ENCODE data around the gene CTSF.
"Not testable (repeated sequence)": the region's sequence is repeated elsewhere in the genome, so short reads cannot be mapped to it uniquely, and the experiment has no call there.

CTSF gene

DNA sequence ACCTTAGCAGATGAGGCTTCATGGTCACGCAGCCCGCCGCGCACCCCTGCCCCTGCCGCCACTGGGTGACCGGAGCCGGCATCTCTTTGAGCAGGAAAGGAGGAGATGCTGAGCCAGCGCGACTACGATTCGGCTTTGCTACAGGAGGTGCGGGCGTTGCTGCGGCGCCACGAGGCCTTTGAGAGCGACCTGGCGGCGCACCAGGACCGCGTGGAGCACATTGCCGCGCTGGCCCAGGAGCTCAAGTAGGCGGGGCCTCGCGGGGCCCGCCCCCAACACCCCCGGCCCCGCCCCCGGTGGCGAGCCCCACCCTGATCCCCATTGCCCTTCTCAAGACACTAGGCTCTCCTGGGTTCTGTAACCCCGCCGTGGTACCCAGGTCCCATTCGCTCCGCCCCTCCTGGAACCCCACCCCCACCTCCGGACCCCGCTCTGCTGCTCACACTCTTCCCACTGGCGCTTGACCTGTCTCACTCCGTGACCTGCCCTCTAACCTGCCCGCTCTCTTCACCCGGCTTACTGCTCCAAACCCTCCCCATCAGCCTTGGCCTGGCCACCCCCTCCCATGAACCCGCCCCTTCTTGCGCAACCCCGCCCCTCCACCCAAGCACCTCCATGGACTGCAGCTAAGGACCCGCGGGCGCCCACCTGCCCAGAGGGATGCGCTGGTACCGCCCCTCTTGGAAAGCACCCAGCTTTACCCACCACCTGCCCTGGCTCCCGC is 9.1 kb downstream of the CTSF start:
- DNase-seq (ENCODE audit: low read depth), result no peak

- DNase-seq (ENCODE audit: low read depth), result no peak
Measured at GRCh38 chr11:66557733-66558326, 10.6 kb downstream of the CTSF start.

DNA sequence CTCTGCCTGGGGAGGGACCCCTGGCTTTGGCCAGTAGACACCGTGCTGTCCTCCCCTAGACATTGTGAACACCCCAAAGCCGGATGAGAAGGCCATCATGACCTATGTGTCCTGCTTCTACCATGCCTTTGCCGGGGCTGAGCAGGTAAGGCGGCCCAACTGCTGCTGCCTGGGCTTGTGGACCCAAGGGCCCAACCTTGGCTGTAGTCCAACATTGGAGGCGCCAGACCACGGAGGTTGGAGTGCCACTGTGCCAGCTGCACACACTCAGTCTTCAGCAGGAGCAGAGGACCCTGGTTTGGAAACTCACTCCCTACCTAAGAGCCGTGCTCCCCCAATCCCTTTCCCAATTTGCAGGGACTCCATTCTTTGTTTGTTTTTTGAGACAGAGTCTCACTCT is 12.3 kb downstream of the CTSF start:
- no peak for DNase-seq (ENCODE audit: low read depth)

GRCh38 chr11:66555416-66555815 is 13.0 kb downstream of the CTSF start:
- no peak for DNase-seq (ENCODE audit: low read depth)

DNA sequence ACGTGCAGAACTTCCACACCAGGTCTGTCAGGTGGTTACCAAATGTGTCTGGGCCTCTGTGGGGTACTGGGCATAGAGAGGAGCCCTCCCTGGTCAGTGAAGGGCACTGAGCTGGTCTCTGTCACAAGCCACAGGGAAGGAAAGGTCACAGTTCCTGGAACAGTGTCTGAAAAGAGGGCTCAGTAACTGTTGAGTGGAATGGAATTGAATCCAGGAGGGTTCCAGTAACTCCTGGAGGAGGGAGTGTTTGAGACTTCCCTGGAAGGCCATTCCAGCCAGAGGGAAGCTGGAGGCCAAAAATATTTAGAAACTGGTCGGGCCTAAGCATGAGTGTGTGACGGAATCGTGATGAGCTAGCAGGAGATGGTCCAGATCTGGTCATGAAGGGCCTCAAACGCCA is 13.8 kb downstream of the CTSF start:
- DNase-seq (ENCODE audit: low read depth), result no peak

GRCh38 chr11:66550887-66551286 is 17.5 kb downstream of the CTSF start:
- no peak for DNase-seq (ENCODE audit: low read depth)

DNA sequence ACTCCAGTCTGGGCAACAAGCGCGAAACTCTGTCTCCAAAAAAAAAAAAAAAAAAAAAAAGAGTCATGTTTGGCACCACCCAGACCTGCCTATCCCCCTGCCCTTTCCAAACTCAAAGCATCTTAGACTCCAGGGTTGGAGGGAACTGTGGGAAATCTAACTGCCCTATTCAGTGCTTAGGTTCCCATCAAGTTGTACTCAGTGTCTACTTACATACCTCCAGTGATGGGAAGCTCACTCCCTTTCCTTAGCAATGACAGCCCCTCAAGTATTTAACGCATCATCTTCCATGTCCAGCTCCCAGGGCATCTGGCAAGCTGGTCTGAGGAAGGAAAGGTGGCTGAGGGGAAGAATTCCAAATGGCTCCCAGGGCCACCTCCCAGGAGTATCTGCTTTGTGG is 18.7 kb downstream of the CTSF start:
- DNase-seq (ENCODE audit: low read depth), result no peak

DNA sequence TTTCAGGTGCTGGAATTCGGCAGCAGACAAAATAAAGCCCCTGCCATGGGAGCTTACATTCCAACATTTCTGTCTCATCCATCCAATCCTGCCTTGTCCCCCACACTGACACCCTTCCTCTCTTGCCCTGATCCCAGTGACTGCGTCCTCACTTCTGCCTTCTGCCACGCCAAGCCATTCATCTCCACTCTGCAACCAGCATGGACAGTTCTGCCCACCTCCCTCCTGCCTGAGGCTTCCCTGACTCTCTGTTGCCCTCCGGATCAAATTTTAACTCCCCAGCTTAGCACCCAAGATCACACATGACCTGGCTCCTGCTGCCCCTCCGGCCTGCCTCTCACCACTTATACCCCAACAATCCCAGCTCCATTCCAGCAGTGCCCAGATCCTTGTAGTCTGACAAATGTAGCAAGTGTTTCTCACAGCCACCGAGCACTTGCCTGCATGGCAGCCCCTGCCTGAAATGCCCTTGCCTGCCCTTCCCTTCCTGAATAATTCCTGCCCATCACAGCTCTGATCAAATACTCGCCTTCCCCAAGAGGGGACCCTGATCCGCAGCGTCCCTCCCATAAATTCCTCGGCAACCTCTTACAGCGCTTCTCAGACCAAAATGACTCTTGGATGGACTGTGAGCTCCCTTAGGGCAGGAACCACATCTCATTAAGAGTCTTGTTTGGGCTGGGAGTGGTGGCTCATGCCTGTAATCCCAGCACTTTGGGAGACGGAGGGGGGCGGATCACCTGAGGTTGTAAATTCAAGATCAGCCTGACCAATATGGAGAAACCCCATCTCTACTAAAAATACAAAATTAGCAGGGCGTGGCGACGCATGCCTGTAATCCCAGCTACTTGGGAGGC is 19.4 kb downstream of the CTSF start:
- DNase-seq (ENCODE audit: low read depth), result no peak

DNA sequence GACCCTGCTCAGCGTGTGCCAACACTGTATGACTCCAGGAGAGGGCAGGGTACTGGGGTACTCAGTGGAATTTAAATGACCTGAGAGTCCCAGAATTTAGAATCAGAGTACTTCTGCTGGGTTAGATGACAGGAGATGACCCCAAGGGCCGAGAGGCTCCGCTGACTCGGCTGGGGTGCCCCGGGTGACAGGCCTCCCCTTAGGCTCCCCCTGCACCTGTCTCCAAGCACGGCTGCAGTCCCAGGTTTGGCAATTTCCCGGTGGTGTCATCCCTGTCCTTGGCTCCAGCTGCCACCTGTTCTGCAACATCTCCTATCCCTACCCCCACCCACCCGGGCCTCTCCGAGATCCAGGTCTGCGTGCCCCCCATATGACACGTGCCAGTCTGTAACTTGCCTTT is 20.4 kb downstream of the CTSF start:
- no peak for DNase-seq (ENCODE audit: low read depth)

GRCh38 chr11:66547662-66548009 is 20.8 kb downstream of the CTSF start:
- DNase-seq (ENCODE audit: low read depth), result no peak

GRCh38 chr11:66546966-66547661 is 21.3 kb downstream of the CTSF start:
- DNase-seq (ENCODE audit: low read depth), result no peak

DNA sequence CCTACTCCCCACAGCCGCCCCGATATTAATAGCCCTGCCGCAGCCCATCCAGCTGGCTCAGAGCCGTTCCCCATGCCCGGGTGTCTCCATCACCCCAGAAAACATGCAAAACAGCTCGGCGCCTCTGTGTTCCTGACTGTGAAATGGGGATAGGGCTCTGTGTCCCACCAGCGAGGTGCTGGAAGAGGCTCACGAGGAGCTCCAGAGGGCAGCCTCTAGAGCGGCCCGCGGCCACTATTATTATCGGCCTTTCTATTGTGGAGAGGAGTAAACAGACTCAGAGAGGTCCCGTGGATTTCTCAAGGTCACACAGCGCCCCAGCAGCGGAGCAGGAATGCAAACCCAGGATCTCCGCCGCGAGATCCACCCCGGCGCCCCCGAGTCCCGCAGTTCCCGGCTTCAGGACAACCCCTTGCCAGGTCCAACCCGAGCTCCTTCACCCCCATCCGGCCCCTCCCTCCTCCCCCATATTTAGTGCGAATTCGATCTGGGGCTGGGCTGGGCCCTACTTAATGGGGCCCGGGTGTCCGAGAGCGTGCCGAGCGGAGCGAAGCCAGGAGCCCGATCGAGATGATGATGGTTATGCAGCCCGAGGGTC is 21.9 kb downstream of the CTSF start, which contains the start of gene ACTN3:
TSS of gene ACTN3 (plus strand) at position 536 of the 598 bp plus-strand sequence. CDS start at position 571, 35 bp downstream.
- DNase-seq (ENCODE audit: low read depth), result no peak

DNA sequence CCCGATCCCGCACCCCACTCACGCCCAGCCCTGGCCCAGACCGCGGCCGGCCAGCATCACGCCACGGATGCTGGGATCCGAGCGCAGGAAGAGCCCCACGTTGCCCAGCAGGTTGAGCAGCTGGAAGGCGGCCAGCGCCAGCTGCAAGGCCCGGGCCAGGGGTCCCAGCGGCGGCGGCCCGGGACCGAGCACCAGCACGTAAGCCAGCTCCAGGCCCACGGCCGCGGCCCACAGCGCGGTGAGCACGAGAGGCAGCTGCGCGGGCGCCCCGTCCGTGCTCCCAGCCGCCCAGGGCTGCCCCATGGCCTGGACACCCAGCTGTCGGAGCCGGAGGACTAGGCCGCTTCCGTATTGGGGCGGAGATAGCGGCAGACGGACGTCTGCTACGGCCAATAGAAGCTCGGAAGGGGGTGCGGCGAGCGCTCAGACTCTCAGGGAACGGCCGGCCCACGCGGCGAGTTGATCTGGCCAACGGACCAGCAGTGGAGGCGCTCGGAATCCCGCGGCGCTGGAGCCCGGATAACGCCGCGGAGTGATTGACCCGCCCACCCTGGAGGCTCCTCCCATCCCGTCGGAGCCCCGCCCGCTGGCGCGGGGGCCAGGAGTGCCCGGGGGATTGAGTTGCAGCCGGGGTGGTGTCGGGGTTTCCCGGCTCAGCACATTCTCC is 22.6 kb downstream of the CTSF start, which contains the start of gene ZDHHC24:
TSS of gene ZDHHC24 (minus strand) at position 348 of the 667 bp plus-strand sequence. CDS start at position 303, 45 bp downstream.
- DNase-seq (ENCODE audit: low read depth), result peak; percentile 94

DNA sequence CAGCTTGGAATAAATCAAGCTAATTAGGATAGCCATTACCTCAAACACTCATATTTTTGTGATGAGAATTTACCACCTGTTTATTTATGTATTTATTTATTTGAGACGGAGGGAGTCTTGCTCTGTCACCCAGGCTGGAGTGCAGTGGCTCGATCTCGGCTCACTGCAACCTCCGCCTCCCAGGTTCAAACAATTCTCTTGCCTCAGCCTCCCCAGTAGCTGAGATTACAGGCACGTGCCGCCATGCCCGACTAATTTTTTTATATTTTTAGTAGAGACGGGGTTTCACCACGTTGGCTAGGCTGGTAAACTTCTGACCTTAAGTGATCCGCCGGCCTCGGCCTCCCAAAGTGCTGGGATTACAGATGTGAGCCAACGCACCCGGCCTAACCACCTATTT is 23.5 kb downstream of the CTSF start:
- DNase-seq (ENCODE audit: low read depth), result not testable (repeated sequence)

DNA sequence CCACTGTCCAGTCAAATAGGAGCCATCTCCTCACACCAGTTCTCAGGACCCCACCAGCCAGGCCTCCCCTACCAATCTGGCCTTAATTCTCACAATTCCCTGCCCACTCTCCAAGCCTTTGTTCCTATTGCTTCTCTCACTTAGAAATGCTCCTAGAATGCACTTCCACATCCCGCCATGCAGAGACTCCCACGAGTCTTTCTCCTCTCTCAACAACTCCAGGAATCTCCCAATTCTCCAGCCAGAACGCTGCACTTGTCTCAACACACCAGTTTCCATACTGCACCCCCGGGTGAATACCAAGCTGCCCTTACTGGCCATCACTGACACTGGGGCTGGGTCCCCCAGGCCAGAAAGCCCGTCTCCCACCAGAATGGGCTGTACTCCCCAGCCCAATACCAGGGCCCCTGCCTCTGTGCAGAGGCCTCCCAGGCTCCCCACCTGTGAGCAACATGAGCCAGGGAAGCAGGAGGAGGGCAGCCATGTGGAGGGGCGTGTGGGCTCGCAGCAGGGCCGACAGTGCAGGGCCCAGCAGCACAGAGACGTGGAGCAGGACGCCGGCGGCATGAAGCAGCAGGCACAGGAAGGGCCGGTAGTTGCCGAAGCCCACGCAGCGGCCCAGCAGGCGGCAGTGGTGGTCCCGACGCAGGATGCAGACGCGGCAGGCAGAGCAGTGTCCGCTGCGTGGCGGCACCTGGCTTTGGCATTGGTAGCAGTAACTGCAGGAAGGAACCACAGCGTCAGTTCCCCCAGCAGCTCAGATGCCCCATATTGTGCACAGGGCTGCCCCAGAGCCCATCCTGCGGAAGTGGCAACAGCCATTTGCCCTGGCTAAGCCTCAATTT is 24.9 kb downstream of the CTSF start:
- DNase-seq (ENCODE audit: low read depth), result peak; percentile 17

DNA sequence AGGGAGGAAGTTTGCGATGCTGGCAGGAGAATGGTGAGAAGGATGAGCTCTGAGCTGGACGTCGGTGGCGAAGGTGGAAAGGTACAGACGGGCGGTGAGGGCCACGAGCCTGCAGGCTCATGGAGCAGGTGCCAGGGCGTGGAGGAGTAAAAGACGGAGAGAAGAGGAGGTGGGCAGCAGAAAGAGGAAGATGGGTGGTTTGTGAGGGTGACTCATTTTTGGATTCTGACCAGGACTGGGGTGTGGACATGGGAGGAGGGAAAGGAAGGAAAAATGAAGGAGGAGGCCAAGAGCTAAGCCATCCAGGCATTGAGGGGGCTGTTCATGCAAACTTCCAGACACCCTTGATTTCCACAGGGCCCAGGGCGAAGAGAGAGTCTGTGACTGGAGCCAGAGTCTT is 26.0 kb downstream of the CTSF start:
- DNase-seq (ENCODE audit: low read depth), result no peak

GRCh38 chr11:66541892-66542291 is 26.5 kb downstream of the CTSF start:
- no peak for DNase-seq (ENCODE audit: low read depth)

DNA sequence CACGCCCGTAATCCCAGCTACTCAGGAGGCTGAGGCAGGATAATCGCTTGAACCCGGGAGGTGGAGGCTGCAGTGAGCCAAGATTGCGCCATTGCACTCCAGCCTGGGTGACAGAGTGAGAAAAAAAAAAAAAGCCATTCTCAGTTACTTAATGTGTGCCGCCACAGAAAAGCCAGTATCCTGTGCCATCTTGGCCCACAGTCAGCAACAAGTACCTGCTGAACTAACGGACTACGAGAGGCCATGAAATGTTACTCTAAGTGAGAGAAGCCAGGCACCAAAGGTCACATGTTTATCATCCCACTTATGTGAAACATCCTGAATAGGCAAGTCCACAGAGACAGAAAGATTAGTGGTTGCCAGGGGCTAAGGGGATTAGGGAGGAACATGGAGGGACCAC is 27.8 kb downstream of the CTSF start:
- DNase-seq (ENCODE audit: low read depth), result not testable (repeated sequence)

DNA sequence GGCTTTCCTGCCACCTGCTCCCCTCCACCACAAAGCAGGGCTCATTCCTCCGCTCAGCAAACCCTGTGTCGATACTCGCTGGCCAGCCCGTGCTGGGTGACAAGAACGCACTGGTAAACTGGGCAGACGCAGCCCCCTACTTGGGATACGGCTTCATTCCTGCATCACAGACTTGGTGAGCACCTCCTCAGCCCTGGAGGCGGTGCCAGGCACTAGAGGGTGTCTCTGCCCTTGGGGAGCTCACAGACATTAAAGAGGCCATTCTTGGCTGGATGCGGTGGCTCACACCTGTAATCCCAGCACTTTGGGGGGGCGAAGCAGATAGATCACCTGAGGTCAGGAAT is 28.6 kb downstream of the CTSF start:
- DNase-seq (ENCODE audit: low read depth), result no peak

DNA sequence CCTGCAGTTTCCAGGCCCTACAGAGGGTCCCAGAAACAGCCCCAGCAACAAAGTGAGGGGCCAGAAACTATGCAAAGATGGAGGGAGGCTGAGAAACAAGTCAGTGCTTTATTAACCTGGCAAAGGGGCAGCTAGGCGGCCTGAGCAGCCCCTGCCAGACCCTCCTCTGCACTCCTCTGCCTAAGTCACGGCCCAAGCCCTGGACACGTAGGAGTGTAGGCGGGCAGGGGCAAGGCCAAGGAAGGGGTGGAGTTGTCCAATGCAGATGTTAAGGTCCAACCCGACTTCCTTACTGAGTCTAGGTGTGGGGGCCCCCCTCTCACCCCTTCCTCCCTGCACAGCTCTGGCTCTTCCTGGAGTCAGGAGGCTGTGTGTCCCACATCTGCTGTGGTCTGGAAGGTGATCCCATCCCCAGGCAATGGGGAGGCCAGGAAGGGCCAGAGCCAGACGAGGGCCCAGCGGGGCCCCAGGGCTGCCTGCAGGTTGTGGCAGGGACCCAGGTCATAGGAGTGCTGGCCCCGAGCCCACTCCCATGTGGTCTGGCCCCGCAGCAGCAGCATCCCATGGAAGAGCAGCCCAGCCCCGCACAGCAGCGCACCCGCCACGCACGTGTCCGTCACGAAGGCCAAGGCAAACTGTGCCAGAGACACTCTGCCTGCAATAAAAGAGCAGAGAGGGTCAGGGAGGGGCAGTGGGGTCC is 29.1 kb downstream of the CTSF start:
- DNase-seq (ENCODE audit: low read depth), result no peak
